Measurements from ENCODE around the gene SAMD4A.
"Not testable (repeated sequence)": the region's sequence is repeated elsewhere in the genome, so short reads cannot be mapped to it uniquely, and the experiment has no call there.

DNA sequence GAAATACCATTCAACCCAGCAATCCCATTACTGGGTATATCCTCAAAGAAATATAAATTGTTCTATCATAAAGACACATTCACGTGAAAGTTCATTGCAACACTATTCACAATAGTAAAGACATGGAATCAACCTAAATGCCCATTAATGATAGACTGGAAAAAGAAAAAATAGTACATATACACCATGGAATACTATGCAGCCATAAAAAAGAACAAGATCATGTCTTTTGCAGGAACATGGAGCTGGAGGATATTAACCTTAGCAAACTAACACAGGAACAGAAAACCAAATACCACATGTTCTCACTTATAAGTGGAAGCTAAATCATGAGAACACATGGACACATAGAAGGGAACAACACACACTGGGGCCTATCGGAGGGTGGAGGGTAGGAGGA, 234.6 kb downstream of the SAMD4A start:
- not testable (repeated sequence) for TF ChIP-seq CTCF, POLR2A (IDR thresholded peaks at IDR 0.05)
